Erythroblast (primary cell): Measurements from ENCODE around the gene KMO.

Source experiments
- GATA1 ChIP-seq: IDR thresholded peaks from 2 replicates; pipeline ENCODE4 v1.6.1; 2011; ENCODE audit warnings: low read depth, mild to moderate bottlenecking, control low read depth, low read length, moderate library complexity
- POLR2A ChIP-seq: IDR thresholded peaks from 2 replicates; pipeline ENCODE4 v1.6.1; 2011; ENCODE audit warnings: mild to moderate bottlenecking, low read length

DNA sequence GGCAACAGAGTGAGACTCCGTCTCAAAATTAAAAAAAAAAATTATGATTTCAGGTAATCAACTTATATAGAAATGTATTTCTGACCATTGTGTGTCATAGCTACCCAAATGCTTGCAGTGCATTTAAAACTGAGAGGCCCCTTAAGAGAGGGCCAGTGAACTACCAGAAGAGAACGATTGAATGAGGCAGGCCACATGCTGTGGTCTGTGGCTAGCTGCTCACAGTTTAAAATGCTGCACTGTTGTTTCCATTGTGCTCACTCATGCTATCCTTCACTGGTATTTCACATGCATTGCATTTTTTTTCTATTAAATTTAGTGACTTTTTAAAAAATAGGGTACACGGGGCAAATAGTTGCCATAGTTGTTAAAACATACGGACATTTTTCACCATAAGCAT is 82.0 kb downstream of the KMO start:
- TF ChIP-seq POLR2A (no peak), GATA1 (no peak)
